Fibroblast of skin of abdomen (primary cell): Measurements from ENCODE around the gene ABLIM1.

Experiments used
- DNase-seq: peaks from one replicate; pipeline ENCODE4 v3.0.0-alpha.2; 2013

The ABLIM1 gene

DNA sequence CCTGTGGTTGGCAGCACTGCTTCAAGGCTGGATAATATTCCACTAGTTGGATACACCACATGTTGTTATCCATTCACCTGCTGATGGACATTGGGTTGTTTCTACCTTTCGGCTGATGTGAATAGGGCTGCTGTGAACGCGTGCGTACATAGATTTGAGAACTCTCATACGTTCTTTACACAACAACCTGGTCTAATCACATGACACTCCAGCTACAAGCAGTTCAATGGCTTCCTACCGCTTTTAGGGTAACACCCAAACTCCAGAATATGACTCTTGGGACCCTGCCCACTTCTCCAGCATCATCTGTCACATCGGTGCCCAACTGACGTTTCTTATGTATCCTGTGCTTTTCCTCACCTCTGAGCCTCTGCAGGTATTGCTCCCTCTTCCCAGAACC, 114.6 kb downstream of the ABLIM1 start:
- no peak for DNase-seq

DNA sequence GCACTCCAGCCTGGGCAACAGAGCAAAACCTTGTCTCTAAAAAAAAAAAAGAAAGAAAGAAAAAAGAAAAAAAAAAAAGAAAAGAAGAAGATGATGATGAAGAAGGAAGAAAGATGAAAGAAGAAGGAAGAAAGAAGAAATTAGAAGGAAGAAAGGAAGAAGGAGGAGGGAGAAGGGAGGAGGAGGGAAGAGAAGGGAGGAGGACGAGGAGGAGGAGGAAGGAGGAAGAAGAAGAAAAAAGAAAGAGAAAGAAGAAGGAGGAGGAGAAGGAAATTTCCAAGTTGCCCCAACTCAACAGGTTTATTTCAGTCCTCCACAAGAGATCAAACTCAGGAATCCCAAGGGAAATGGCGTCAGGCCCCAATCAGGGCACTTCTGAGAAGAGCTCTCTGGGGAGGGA, 115.7 kb downstream of the ABLIM1 start:
- no peak for DNase-seq

DNA sequence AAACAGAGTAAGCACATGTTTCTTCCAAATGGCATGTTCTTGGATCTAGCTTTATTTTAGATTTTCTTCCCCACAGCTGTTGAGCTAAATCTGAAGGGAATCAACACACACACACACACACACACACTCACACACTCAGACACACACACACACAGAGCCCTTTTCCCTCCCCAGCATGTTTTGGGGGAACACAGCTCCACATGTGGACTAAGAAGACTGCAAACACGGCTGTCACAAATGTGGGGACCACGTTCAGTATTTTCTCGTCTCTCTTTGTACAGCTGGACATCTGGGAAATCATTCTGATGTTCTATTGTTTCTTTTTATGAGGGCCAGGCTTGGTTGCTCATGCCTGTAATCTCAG, 116.3 kb downstream of the ABLIM1 start:
- DNase-seq: no peak

DNA sequence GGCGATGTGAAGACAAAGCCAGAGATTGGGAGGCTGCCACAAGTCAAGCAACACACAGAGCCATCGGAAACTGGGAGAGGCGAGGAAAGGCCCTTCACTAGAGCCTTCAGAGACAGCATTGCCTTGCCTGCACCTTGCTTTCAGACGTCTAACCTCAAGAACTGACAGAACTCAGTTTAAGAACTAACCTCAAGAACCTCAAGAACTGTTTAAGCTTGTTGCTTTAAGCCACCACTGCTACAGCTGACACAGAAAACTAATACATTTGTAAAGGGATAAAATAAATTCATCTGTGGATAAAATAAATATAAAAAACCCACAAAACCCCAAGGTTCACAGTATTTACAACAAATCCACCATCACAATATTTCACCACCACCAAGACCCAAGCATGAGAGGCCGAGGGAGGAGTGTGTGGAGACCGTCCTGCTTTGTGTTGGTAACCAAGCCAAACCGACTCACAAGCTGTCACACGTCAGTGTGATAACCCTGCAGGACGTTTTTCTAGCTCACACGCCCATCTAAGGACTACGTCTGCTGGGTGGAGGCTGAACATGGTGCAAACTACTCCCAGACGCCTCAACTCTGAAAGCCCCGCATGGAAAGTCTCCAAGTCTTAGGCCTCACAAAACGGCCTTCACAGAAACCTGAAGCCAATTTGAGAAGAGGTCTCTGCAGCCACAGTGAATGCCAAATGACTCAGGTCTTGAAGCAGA, 116.8 kb downstream of the ABLIM1 start:
- DNase-seq: peak; percentile 87

DNA sequence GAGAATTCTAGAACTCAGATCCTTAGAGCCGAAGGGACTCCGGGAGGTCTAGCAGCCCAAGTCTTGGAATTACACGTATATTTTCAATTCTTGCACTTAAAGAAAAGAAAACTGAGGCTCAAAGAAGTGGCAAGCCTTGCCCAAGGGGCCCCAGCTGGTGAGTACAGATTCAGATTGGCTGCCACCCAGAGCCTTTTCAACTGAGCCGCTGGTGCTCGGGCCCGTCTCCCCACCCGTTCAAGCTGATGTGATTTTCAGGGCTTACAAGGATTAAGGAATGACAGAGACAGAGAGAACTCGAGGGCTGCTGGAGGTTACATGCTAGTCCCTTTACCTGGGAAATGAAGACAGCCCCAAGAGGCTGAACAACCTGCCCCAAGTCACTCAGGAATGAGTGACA, 117.8 kb downstream of the ABLIM1 start:
- no peak for DNase-seq

DNA sequence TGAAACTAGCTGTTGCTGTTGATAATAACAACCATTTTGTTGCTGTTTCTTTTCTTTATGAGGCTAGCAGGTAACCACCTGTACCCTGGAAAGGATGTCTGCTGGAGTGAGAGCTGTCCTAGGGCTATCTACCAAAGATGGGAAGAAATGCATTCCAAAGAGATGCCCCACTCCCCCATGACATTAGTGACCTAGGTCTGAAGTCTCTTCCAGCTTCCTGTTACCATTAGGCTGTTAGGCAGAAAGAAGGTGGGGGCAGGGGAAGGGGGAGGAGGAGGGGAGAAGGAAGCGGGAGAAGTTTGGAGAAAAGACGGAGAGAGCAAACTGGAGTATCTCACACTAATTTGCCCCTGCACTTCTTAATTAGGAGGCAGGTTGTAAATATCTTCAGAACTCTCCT, 118.5 kb downstream of the ABLIM1 start:
- DNase-seq: no peak

DNA sequence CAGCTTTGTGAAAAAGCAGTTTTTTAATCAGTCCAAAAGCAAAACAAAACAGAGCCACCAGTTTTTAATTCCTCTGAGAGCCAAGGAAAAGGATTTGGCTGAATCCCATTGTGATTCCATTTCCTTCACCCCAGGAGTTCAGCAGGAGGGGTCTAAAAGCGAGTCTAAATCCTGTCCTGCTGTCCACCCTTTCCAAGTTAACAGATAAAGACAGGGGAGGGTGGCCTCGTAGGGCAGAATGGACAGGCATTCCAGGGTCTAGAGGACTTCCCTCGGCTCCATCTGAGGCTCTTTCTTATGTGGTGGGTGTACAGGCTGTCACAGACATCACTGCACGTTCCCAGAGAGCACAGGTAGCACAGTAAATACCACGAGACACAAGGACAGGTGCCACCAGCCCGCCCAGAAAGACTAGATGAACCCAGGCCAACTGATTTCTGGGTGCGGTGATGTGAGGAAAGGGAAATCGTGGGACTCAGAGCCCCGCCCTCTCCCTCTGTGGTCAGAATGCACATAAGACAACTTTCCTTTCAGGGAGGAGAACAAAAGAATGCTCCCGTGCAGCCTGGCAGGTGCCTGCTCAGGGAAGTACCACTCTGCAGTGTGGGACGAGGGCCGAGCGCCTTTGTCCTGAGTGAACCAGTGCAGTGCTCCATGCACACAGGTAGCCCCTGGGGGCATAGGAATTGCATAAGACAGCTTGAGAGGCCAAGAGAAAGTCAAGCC, 119.7 kb downstream of the ABLIM1 start:
- no peak for DNase-seq

DNA sequence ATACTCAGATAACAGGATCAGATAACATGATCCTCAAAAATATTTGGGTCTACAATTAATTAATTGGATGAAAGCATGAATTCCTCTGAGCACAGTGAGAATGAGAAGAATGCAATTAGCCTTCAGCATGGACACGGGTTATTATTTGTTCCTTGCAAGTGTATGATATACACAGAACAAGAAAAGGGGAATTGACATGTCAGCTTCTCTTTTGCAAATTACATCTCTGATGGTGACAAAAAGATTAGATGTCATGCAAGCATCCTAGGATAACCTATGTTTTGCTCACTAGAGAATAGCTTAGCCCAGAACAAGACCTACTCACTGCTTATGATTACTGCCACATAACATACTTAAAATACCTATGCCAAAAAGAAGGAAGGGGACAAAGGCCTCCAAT, 120.3 kb downstream of the ABLIM1 start:
- no peak for DNase-seq

DNA sequence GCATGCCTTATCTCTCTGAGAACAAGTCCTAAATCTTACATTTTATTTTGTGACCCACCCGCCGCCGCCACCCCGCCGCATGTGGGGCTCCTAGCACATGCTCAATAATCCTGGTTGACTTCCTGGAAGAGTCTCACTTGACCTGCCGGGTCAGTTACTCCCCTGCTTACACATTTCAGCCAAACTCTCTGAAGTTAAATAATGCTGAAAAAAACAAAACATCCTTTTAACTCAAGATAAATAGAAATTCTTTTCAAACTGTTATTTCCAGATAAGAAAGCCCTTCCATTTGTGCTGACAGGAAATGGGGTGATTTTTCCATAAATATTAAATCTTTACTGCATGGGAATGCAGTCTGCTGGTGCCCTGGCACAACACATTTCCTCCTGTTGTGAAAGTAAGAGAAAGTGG, 123.5 kb downstream of the ABLIM1 start:
- no peak for DNase-seq

DNA sequence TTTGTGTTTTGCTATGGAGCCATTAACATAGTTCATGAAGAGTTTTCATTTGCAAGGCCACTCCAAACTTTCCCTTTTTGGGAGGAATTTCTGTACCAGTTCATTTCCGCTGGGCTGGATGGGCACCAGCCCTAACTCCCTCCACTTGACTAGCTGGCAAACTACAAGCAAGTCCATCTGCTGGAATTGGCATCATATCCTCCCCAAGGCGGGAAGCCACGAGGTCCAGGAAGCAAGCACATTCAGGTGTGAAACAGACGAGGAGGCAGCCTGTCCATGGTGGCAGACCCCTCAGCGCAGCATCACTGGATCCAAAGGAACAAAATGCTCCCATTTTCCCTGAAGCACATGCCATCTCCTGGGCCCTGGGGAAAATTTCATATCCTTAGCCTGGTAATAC, 125.8 kb downstream of the ABLIM1 start:
- no peak for DNase-seq

DNA sequence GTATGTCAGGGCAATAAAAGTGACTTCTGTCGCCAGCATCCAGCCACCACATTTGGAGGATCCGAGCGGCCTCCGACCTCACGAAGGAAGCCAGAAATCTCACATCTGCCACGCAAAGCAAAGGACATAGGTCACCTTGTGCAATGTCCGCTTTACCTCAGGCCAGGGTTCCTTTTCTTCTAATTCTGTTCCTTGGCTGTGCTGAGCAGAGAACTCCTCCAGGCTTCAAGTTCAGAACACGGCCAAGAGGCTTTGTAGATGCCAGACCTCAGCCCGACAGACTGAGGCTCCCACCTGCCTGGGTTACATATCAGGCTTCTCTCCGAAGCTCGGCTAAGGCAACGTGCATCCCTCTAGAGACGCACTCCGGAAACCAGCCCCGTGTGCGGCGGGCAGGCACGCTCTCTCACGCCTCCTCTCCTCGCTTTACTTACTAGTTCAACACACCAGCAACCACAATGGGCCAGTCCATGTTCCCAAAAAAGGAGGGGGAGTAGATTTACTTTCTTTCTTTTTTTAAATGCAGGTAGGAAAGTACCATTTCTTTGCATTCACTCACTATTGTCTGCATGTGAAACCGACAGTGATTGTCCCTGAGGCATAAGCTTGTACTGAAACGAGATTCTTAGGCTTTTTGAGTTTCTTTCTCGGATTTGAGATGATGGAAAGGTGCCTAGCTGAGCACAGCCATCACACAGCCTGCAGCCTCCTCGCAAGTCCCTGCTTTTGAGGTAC, 131.4 kb downstream of the ABLIM1 start:
- peak; percentile 69 for DNase-seq

DNA sequence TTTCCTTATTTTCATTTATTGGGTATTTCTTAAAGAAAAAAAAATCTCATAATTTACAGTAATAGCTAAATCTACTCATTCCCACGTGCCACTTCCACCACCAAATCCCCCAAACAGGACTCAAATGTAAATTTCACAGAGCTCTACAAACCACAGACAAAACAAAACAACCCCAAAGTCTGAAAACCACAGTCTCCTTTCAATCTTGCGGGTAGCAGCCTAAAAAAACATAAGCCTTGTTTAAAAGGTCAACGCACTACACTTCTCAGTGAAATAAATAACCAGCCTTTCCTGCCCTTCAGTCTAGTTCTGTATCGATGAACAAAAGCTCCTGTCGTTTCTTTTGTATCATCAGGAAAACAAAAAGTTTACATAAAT, 132.0 kb downstream of the ABLIM1 start:
- no peak for DNase-seq

DNA sequence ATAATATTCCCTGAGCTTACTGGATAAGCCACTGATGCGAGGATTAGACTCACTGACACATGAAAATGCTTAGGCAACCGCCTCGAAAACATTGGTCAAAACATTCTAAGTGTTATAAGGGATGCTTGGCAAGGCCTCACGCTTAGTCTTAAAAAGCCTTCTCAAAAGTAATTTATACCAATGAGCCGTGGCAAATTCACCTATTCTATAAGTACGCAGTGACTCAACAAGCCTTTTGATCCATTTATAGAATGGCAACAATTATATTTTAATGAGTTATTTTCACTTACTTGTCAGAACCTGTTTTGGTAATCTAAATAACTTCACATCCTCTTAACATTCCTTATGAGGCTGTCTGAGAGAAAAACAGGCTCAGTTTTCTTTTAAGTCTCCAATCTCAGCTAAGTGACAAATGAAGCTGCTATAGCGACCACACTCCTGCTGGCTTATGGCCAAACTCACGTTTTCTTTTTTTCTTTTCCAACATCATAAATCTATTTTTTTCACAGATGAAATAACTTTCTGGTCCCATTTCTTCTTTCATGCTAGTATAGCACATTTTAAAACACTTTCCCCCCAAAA, 132.6 kb downstream of the ABLIM1 start:
- no peak for DNase-seq

DNA sequence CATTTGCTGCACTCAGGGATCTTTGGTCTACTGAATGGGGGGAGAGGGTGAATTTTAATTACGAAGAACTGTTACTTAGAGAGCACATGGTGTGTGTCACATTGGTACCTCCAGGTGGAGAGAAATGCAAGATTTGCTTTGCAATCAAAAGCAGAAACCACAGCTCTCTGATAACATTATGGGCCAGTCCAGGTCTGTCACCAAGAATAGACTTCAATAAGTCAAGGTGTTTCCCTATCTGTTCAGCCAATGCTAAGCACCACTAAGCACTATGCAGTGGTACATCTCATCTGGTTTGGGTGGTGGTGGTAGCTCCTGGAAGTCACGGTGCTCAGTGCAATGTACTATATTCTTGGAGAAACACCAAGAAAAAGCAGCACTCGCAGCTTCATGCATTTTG, 134.2 kb downstream of the ABLIM1 start:
- no peak for DNase-seq

DNA sequence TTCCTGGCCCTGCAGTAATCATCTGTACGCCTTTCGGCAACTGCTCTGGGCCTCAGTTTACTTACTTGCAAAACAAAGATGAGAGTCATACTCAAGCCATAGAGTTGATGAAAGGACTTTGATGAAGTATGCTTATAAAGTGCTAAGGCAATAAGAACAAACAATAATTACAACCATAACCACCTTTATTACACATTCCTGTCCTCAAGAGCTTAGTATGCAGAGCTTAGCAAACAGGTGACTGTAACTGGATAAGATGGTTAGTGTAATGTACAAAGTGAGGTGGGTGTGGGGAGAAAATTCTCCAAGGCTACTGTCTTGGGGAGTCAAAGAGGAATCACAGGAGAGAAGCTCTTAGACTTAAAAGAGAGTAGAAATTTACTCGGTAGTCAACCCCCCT, 136.8 kb downstream of the ABLIM1 start:
- no peak for DNase-seq

DNA sequence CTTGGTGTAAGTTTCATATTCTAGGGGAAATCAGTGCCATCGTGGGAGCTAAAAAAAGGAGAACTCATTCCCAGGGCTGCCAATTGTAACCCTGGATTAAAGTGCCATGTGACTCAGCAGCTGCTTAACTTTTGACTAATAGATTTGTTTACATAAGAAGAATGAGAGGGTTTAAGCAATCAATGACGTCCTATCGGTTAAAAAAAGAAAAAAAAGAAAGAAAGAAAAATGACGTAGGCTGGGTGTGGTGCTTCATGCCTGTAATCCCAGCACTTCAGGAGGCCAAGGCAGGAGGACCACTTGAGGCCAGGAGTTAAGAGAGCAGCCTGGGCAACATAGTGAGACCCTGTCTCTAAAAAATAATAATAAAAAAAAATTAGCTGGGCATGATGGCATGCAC, 137.6 kb downstream of the ABLIM1 start:
- peak; percentile 64 for DNase-seq

DNA sequence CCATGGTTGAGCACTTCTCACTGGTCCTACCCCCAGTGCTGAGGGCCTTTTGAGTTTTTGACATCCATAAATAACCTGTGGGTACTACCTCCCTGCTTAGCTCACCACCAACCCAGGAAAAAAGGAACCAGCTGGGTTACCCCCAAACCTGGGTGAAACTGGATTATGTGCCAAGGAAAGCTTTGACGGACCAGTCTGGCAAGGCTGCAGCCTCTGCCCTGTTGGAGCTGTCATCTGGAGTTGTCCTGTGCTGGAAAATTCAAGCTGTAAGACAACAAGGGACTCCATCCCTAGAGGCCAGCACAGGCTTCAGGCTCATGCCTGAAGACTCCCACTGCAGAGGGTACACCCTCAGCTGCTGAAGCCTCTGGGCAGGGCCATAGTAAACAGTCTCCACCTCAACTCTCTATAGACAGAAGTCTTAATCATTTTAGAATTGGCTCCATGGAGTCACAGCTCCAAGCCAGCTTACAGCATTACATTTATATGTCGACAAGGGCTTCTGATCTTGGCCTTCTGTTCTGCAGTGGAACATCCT, 138.2 kb downstream of the ABLIM1 start:
- DNase-seq: no peak

DNA sequence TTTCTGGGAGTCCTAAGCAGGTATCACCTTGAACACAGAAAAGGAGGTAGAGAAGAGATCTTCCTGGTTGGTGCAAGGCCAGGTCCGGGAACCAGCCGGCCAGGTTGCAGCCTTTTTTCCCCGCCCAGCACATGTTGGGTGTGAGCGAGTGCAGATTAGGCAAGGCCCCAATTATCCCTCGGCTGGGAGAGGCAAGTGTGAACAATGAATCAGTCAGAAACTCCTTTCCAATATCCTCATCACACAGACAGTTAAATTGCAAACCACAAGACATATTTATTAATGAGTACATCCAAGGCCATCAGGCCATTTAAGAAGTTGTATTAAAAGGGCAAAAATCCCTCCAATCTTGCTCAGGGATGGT, 138.8 kb downstream of the ABLIM1 start:
- peak; percentile 22 for DNase-seq

DNA sequence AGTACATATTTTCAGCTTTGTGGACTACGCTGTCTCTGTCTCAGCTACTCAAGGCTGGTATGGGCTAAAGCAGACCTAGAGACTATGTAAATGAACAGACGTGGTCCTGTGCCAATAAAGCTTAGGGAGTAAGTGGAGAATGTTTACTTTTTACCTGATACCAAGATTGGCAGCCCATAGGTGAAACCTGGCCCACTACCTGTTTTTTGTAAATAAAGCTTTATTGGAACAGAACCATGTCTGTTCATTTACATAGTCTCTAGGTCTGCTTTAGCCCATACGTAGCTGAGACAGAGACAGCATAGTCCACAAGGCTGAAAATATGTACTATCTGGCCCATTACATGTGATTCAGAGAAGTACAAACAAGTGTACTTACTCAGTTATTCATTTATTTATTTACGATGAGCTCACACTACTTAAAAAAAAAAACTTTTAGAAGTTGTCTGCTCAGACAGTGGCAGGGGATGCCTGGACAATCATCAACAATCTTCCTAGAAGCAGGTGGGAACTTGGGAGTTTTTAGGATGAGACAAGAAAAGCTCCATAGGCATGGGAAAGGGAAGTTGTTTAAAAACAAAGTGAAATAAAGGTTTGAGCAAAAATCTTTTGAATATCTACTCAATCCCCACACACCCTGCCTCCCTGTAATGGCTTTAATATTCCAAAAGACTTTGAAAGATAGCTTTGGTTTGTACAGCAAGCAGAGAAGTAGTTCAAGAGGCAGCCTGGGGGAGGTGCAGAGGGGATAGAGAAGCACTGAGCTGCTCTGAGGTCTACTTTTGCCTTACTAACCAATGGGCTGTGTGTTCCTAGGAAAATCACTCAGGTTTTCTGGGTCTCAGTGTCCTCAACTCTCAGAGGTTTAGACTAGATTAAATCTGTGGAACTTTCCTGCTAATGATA, 139.4 kb downstream of the ABLIM1 start:
- no peak for DNase-seq

DNA sequence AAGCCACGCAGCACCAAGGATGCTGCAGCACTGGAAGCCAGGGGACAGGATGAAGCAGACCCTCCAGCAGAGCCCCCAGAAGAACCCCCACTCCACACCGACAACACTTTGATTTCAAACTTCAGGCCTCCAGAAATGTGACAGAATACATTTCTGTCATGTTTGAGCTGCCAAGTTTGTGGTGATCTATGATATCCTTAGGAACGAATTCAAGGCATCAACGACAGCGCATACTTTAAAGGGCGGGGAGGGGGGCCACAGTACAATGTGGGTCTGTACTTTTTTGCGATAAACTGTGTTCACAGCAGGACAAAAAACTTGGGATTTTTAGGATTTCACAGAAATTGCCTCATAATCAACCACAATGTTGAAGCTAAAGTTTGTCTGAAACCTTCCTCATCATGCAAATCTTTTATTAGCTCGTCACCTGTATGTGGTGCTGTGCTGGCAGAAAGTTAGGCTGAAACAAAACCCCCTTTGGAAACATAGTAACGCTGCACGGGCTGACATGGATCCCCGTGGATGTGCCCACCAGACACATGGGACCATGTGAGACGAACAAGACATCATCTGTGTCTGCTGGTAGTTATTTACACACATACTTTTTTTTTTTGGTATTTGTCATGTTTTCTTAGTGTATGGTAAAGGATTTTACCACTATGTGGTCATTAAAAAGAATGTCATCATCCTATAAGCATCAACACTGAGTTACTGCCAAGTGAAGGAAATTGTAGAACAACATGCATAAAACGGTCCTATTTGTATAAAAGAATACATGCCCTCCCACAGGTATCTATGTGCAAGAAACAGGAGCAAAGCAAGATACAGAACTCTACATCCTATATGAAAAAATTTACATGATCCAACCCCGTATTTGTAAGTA, 140.5 kb downstream of the ABLIM1 start:
- no peak for DNase-seq

DNA sequence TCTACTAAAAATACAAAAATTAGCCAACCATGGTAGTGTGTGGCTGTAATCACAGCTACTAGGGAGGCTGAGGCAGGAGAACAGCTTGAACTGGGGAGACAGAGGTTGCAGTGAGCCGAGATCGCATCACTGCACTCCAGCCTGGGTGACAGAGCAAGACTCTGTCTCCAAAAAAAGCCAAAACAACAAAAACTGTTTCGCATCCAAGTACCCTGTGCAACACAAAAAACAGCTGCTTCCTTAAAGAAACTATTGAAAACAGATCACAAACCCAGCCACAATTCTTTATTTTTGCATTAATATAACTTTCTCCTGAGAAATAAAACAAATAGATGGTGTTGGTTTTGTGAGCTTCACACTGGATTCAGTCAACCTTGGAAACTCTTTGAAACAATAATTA, 141.7 kb downstream of the ABLIM1 start:
- no peak for DNase-seq
